Neural cell (in vitro differentiated cells): ENCODE data around the gene ACOX3. TPM values are rescaled to one million over a fixed set of nuclear protein-coding genes. Genes with fewer than 3 reads are reported as not detected.

Experiments
- H2AFZ ChIP-seq: fragments of 200-600, 300-800 bp; sonication (generic), shearing (Covaris generic); 2 replicates; pipeline ENCODE4 v1.6.0; 2014; ENCODE audit warnings: low read depth, mild to moderate bottlenecking, antibody characterized with exemption, low read length, moderate library complexity
- H3F3A ChIP-seq: fragments of 200-600 bp; shearing (Covaris generic); 2 replicates; pipeline ENCODE4 v1.6.1; 2016; ENCODE audit warnings: mild to moderate bottlenecking, moderate library complexity, mixed read lengths, antibody characterized with exemption, low read length; ENCODE audit not compliant: insufficient read depth, poor library complexity, severe bottlenecking
- H3K27ac ChIP-seq: fragments of 200-600, 300-800 bp; sonication (generic), shearing (Covaris generic); 2 replicates; pipeline ENCODE4 v1.5.1; 2014; ENCODE audit warnings: mild to moderate bottlenecking, low read length, moderate library complexity
- H3K27me3 ChIP-seq: fragments of 300-800, 200-600 bp; sonication (generic), shearing (Covaris generic); 2 replicates; pipeline ENCODE4 v1.6.0; 2014; ENCODE audit warnings: mild to moderate bottlenecking, low read depth, low read length, moderate library complexity; ENCODE audit not compliant: insufficient read depth
- H3K36me3 ChIP-seq: fragments of 300-800, 200-600 bp; sonication (generic), shearing (Covaris generic); 2 replicates; pipeline ENCODE4 v1.5.1; 2014; ENCODE audit warnings: mild to moderate bottlenecking, antibody characterized with exemption, low read length, moderate library complexity; ENCODE audit not compliant: insufficient read depth
- H3K4me2 ChIP-seq: fragments of 300-800, 200-600 bp; sonication (generic), shearing (Covaris generic); 2 replicates; pipeline ENCODE4 v1.6.0; 2014; ENCODE audit warnings: mild to moderate bottlenecking, low read length
- H3K4me3 ChIP-seq: fragments of 300-800, 200-600 bp; sonication (generic), shearing (Covaris generic); 2 replicates; pipeline ENCODE4 v1.5.1; 2014; ENCODE audit warnings: mild to moderate bottlenecking, low read length, moderate library complexity
- H3K79me2 ChIP-seq: fragments of 200-600 bp; shearing (Covaris generic); replicated peaks from 2 replicates; pipeline ENCODE4 v1.6.0; 2014; ENCODE audit warnings: mild to moderate bottlenecking, low read length, moderate library complexity; ENCODE audit not compliant: insufficient read depth
- H3K9ac ChIP-seq: fragments of 300-800, 200-600 bp; sonication (generic), shearing (Covaris generic); 2 replicates; pipeline ENCODE4 v1.6.1; 2016; ENCODE audit warnings: mild to moderate bottlenecking, low read length, mixed read lengths
- H3K9me2 ChIP-seq: fragments of 200-600 bp; shearing (Covaris generic); 2 replicates; pipeline ENCODE4 v1.6.1; 2016; ENCODE audit warnings: mild to moderate bottlenecking, low read length, mixed read lengths; ENCODE audit not compliant: insufficient read depth
- H3K9me3 ChIP-seq: fragments of 200-600, 300-800 bp; sonication (generic), shearing (Covaris generic); 2 replicates; pipeline ENCODE4 v1.6.1; 2016; ENCODE audit warnings: mild to moderate bottlenecking, mixed run types, low read length, moderate library complexity, mixed read lengths
- H4K20me1 ChIP-seq: fragments of 200-600 bp; shearing (Covaris generic); 2 replicates; pipeline ENCODE4 v1.6.1; 2016; ENCODE audit warnings: mild to moderate bottlenecking, mixed run types; ENCODE audit not compliant: insufficient read depth
- CTCF ChIP-seq: fragments of 450-650 bp; IDR thresholded peaks from 2 replicates; pipeline ENCODE4 v1.5.1; 2014; ENCODE audit warnings: antibody characterized with exemption, mild to moderate bottlenecking, moderate library complexity; ENCODE audit not compliant: poor library complexity, severe bottlenecking
- EP300 ChIP-seq: fragments of 450-650 bp; conservative IDR thresholded peaks from 2 replicates; pipeline ENCODE4 v1.6.1; 2014; ENCODE audit warnings: antibody characterized with exemption, mild to moderate bottlenecking, moderate library complexity; ENCODE audit not compliant: poor library complexity, severe bottlenecking
- EZH2 ChIP-seq: fragments of 200-600, 300-800 bp; shearing (Covaris generic), sonication (generic); IDR thresholded peaks from 2 replicates; pipeline ENCODE4 v1.6.1; 2014; ENCODE audit warnings: antibody characterized with exemption, low read length, borderline replicate concordance, mild to moderate bottlenecking; ENCODE audit not compliant: insufficient read depth, poor library complexity, severe bottlenecking
- POLR2AphosphoS5 ChIP-seq: IDR thresholded peaks from 2 replicates; pipeline ENCODE4 v1.6.1; 2012
- RAD21 ChIP-seq: fragments of 450-650 bp; conservative IDR thresholded peaks from 2 replicates; pipeline ENCODE4 v1.6.1; 2014; ENCODE audit warnings: antibody characterized with exemption, mild to moderate bottlenecking, moderate library complexity
- REST ChIP-seq: IDR thresholded peaks from 2 replicates; pipeline ENCODE4 v1.6.1; 2012; ENCODE audit warnings: borderline replicate concordance
- SMC3 ChIP-seq: fragments of 450-650 bp; conservative IDR thresholded peaks from 2 replicates; pipeline ENCODE4 v1.6.1; 2014; ENCODE audit warnings: antibody characterized with exemption, mild to moderate bottlenecking, moderate library complexity; ENCODE audit not compliant: poor library complexity
- TAF1 ChIP-seq: IDR thresholded peaks from 2 replicates; pipeline ENCODE4 v1.6.1; 2012; ENCODE audit warnings: low read depth
- polyA plus RNA-seq: library from polyadenylated mRNA; depleted of rRNA; stranded (reverse); fragments of >200 nt; gene quantifications from 2 replicates; pipeline ENCODE4 v1.2.3, GENCODE V29; 2014

Gene ACOX3
- polyA plus RNA-seq, 1 donor from 2014 or later = 13.2 TPM

- H3K36me3 ChIP-seq = no peaks in the 10 kb centered on the region
- H2AFZ ChIP-seq = no peak overlapping the region
- no peak overlapping the region for H3K4me3 ChIP-seq
- H3K9ac ChIP-seq = no peak overlapping the region
- H3K9me3 ChIP-seq = no peaks in the 10 kb centered on the region
- H3K9me2 ChIP-seq = no peaks in the 10 kb centered on the region
- H3K27me3 ChIP-seq = no peaks in the 10 kb centered on the region
- no peaks in the 10 kb centered on the region for H4K20me1 ChIP-seq
- H3F3A ChIP-seq = no peaks in the 10 kb centered on the region
- no peak overlapping the region for H3K27ac ChIP-seq
- TF ChIP-seq EZH2 (no peak), POLR2AphosphoS5 (no peak), TAF1 (no peak), RAD21 (no peak), EP300 (no peak), CTCF (no peak)
- no peak overlapping the region for H3K4me2 ChIP-seq
- H3K79me2 ChIP-seq = no peaks in the 10 kb centered on the region
Measured at GRCh38 chr4:8346838-8347605, 93.5 kb downstream of the ACOX3 start.

- Histone ChIP-seq H3K27ac (no peak overlapping the region), H3K36me3 (no peaks in the 10 kb centered on the region), H3K9ac (no peak overlapping the region), H3K27me3 (no peaks in the 10 kb centered on the region), H2AFZ (no peak overlapping the region), H3K4me2 (no peak overlapping the region), H3K4me3 (no peak overlapping the region), H3F3A (no peaks in the 10 kb centered on the region), H3K9me3 (no peaks in the 10 kb centered on the region), H3K79me2 (no peaks in the 10 kb centered on the region), H3K9me2 (no peaks in the 10 kb centered on the region), H4K20me1 (no peaks in the 10 kb centered on the region)
- TF ChIP-seq TAF1 (no peak), RAD21 (no peak), REST (no peak), POLR2AphosphoS5 (no peak), EP300 (no peak), SMC3 (no peak), EZH2 (no peak), CTCF (no peak)
Measured at GRCh38 chr4:8345946-8346814, 94.3 kb downstream of the ACOX3 start.
